Measurements from ENCODE around the gene STARD10. TPM values are rescaled to one million over a fixed set of nuclear protein-coding genes. Genes with fewer than 3 reads are reported as not detected.

STARD10 gene
- total and polyA plus RNA-seq, 2 donors (not counting 3 experiments of a cell fraction or from before 2014, with no cell fraction given), result 16.1 to 22.5 TPM

GRCh38 chr11:72817966-72818365 lies 24.1 kb upstream of the STARD10 start:
- BruUV-seq (replicated peaks), result no TSS peak
- dilution Hi-C loops (cut with MboI; ENCODE audit: extremely low pct_ligation_motif_present, low sequenced_read_pairs), result no loop called here
- peaks cover 5 to 6% of the 10 kb centered on the region in 2 experiments for H3K36me3 ChIP-seq (ENCODE audit: control insufficient read depth in 2 of 2, extremely low read depth in 1 of 2, insufficient read depth in 2 of 2, low read length in 2 of 2)
- H3K27ac ChIP-seq (ENCODE audit: insufficient read depth, low read depth, low read length), result no peak overlapping the region
- no peaks in the 10 kb centered on the region for H3K9me1 ChIP-seq (replicated peaks; ENCODE audit: control insufficient read depth, extremely low read depth, insufficient read depth, low read length)
- peaks cover 17% of the 10 kb centered on the region for H3K79me2 ChIP-seq (ENCODE audit: control insufficient read depth, insufficient read depth, low read length)
- H3K9me3 ChIP-seq (replicated peaks; ENCODE audit: control insufficient read depth, insufficient read depth, low read length), result no peaks in the 10 kb centered on the region
- H3K4me3 ChIP-seq (replicated peaks in 1 of 3; ENCODE audit: insufficient read depth in 1 of 3, low read depth in 1 of 3, low read length in 3 of 3), result no peak overlapping the region
- H2AFZ ChIP-seq (ENCODE audit: low read depth, low read length), result no peak overlapping the region
- no peak overlapping the region for H3K4me2 ChIP-seq (ENCODE audit: insufficient read depth, low read length)
- TF ChIP-seq CTCF (IDR thresholded peaks at IDR 0.05; ENCODE audit: extremely low read depth in 1 of 2, insufficient read depth in 1 of 2, low read depth in 1 of 2, low read length in 2 of 2) (no peak), FOS (IDR thresholded peaks at IDR 0.05; ENCODE audit: borderline replicate concordance, insufficient read depth, low read length) (no peak), POLR2AphosphoS5 (IDR thresholded peaks at IDR 0.05; ENCODE audit: insufficient read depth, low read depth, low read length) (no peak), EZH2 (IDR thresholded peaks at IDR 0.05; ENCODE audit: borderline replicate concordance, low read depth, low read length, severe bottlenecking) (no peak), MAX (IDR thresholded peaks at IDR 0.05; ENCODE audit: insufficient read depth, insufficient read length) (no peak), JUN (IDR thresholded peaks at IDR 0.05; ENCODE audit: borderline replicate concordance, insufficient read depth, insufficient read length, low read depth) (no peak), GATA2 (IDR thresholded peaks at IDR 0.05; ENCODE audit: insufficient read depth, insufficient read length, low read depth, low read length) (no peak), MYC (IDR thresholded peaks at IDR 0.05; ENCODE audit: low read depth, low read length) (no peak), POLR2A (IDR thresholded peaks at IDR 0.05; ENCODE audit: low read depth, low read length) (no peak)
- no peaks in the 10 kb centered on the region for H3K27me3 ChIP-seq (ENCODE audit: control insufficient read depth in 2 of 2, insufficient read depth in 2 of 2, low read length in 2 of 2)
- CTCF ChIA-PET, result interaction anchor here (2.4 kb wide), 1 partner anchor 93 kb away, joined by 6 read pairs; no protein-coding TSS in a partner anchor
- intact Hi-C loops (cut with micrococcal nuclease), result no loop called here
- H3K9ac ChIP-seq (replicated peaks; ENCODE audit: extremely low read depth, insufficient read depth, low read length), result no peak overlapping the region
- POLR2A ChIA-PET, result no interaction called here
- DNase-seq (ENCODE audit: low read depth, low spot score), result no peak
- peaks cover 31% of the 10 kb centered on the region for H3K4me1 ChIP-seq (ENCODE audit: control insufficient read depth, extremely low read depth, insufficient read depth, low read length)
- no peaks in the 10 kb centered on the region for H4K20me1 ChIP-seq (replicated peaks; ENCODE audit: control insufficient read depth, extremely low read depth, insufficient read depth, low read length)
- FAIRE-seq, result no peak
